Neural progenitor cell (in vitro differentiated cells): ENCODE measurements around the gene GABBR2. TPM values are rescaled to one million over a fixed set of nuclear protein-coding genes. Genes with fewer than 3 reads are reported as not detected.
"Not testable (repeated sequence)": the region's sequence is repeated elsewhere in the genome, so short reads cannot be mapped to it uniquely, and the experiment has no call there.

Experiments used
- DNase-seq: peaks from one replicate; pipeline ENCODE4 v3.0.0-alpha.2; 2016; ENCODE audit warnings: low spot score
- H2AFZ ChIP-seq: fragments of 200-600 bp; sonication (generic); replicated peaks from 2 replicates; pipeline ENCODE4 v1.6.1; 2016; ENCODE audit warnings: antibody characterized with exemption
- H3F3A ChIP-seq: fragments of 200-600 bp; sonication (generic); 2 replicates; pipeline ENCODE4 v1.6.1; 2016; ENCODE audit warnings: antibody characterized with exemption, low read depth
- H3K27ac ChIP-seq: fragments of 200-600 bp; sonication (generic); 2 replicates; pipeline ENCODE4 v1.5.1; 2016; ENCODE audit warnings: mild to moderate bottlenecking
- H3K27me3 ChIP-seq: fragments of 200-600 bp; sonication (generic); 2 replicates; pipeline ENCODE4 v1.6.1; 2016; ENCODE audit warnings: mild to moderate bottlenecking, moderate library complexity
- H3K36me3 ChIP-seq: fragments of 200-600 bp; sonication (generic); 2 replicates; pipeline ENCODE4 v1.5.1; 2016
- H3K4me1 ChIP-seq: fragments of 200-600 bp; sonication (generic); 2 replicates; pipeline ENCODE4 v1.6.1; 2016; ENCODE audit warnings: mixed run types
- H3K4me2 ChIP-seq: fragments of 200-600 bp; sonication (generic); 2 replicates; pipeline ENCODE4 v1.6.1; 2016
- H3K4me3 ChIP-seq: fragments of 200-600 bp; sonication (generic); 2 replicates; pipeline ENCODE4 v1.5.1; 2016
- H3K79me2 ChIP-seq: fragments of 200-600 bp; sonication (generic); 2 replicates; pipeline ENCODE4 v1.6.1; 2016; ENCODE audit warnings: low read depth
- H3K9ac ChIP-seq: fragments of 200-600 bp; sonication (generic); 2 replicates; pipeline ENCODE4 v1.6.1; 2016
- H3K9me3 ChIP-seq: fragments of 200-600 bp; sonication (generic); 2 replicates; pipeline ENCODE4 v1.5.1; 2016; ENCODE audit warnings: low read depth
- H4K20me1 ChIP-seq: fragments of 200-600 bp; sonication (generic); 2 replicates; pipeline ENCODE4 v1.6.1; 2016; ENCODE audit warnings: low read depth
- H3K27ac Mint-ChIP-seq: 3 replicates; pipeline ENCODE4 v1.8.0; 2021; ENCODE audit warnings: mixed read lengths
- H3K27me3 Mint-ChIP-seq: 2 replicates; pipeline ENCODE4 v1.8.0; 2022; ENCODE audit warnings: low read depth, mild to moderate bottlenecking, inconsistent platforms, moderate library complexity, mixed read lengths; ENCODE audit not compliant: insufficient read depth
- H3K36me3 Mint-ChIP-seq: 3 replicates; pipeline ENCODE4 v1.8.0; 2021; ENCODE audit warnings: mixed read lengths
- H3K4me1 Mint-ChIP-seq: 3 replicates; pipeline ENCODE4 v1.8.0; 2021; ENCODE audit warnings: mixed read lengths
- H3K4me3 Mint-ChIP-seq: 3 replicates; pipeline ENCODE4 v1.8.0; 2021; ENCODE audit warnings: mild to moderate bottlenecking, moderate library complexity, mixed read lengths
- H3K9me3 Mint-ChIP-seq: 3 replicates; pipeline ENCODE4 v1.8.0; 2020; ENCODE audit warnings: mixed read lengths
- CTCF ChIP-seq: fragments of 200-600 bp; sonication (generic); IDR thresholded peaks from 2 replicates; pipeline ENCODE4 v1.5.1; 2017; ENCODE audit warnings: antibody characterized with exemption, mild to moderate bottlenecking
- EZH2 ChIP-seq: fragments of 200-600 bp; sonication (generic); IDR thresholded peaks from 2 replicates; pipeline ENCODE4 v1.6.1; 2017; ENCODE audit warnings: antibody characterized with exemption, mild to moderate bottlenecking, moderate library complexity
- EZH2phosphoT487 ChIP-seq: fragments of 200-600 bp; sonication (generic); IDR thresholded peaks from 2 replicates; pipeline ENCODE4 v1.6.1; 2017; ENCODE audit warnings: antibody characterized with exemption
- total RNA-seq: library from RNA; depleted of rRNA; stranded (reverse); fragments of >200 nt; gene quantifications from 2 replicates; pipeline ENCODE4 v1.2.3, GENCODE V29; 2015; ENCODE audit warnings: low replicate concordance

The GABBR2 gene
- total RNA-seq, 1 donor from 2014 or later, result not detected

GRCh38 chr9:98502976-98503325 lies 205.8 kb downstream of the GABBR2 start:
- H3K27me3 Mint-ChIP-seq, result peaks cover 15% of the 10 kb centered on the region
- H3K36me3 Mint-ChIP-seq, result no peaks in the 10 kb centered on the region
- DNase-seq, result no peak
- no peaks in the 10 kb centered on the region for H3K79me2 ChIP-seq
- peaks cover 21% of the 10 kb centered on the region for H3K4me1 Mint-ChIP-seq
- H3K4me3 ChIP-seq, result no peak overlapping the region
- H3K36me3 ChIP-seq, result no peaks in the 10 kb centered on the region
- no peak overlapping the region for H3K27ac ChIP-seq
- TF ChIP-seq EZH2phosphoT487 (no peak), EZH2 (no peak), CTCF (no peak)
- peak overlapping the region; percentile 81 for H3K27ac Mint-ChIP-seq
- no peak overlapping the region for H3K4me3 Mint-ChIP-seq
- no peak overlapping the region for H3K4me2 ChIP-seq
- H3K27me3 ChIP-seq, result no peaks in the 10 kb centered on the region
- no peaks in the 10 kb centered on the region for H3K4me1 ChIP-seq
- H3F3A ChIP-seq, result no peaks in the 10 kb centered on the region
- H2AFZ ChIP-seq, result no peak overlapping the region
- no peaks in the 10 kb centered on the region for H3K9me3 ChIP-seq
- H4K20me1 ChIP-seq, result no peaks in the 10 kb centered on the region
- no peak overlapping the region for H3K9ac ChIP-seq
- peaks cover 12% of the 10 kb centered on the region for H3K9me3 Mint-ChIP-seq

GRCh38 chr9:98502311-98502975 lies 206.3 kb downstream of the GABBR2 start:
- no peak overlapping the region for H3K4me3 Mint-ChIP-seq
- H2AFZ ChIP-seq, result no peak overlapping the region

GRCh38 chr9:98501819-98502218 lies 206.9 kb downstream of the GABBR2 start:
- Mint-ChIP-seq H3K27me3 (peaks cover 15% of the 10 kb centered on the region), H3K36me3 (no peaks in the 10 kb centered on the region), H3K9me3 (peaks cover 1% of the 10 kb centered on the region), H3K27ac (no peak overlapping the region), H3K4me3 (no peak overlapping the region), H3K4me1 (peaks cover 21% of the 10 kb centered on the region)
- Histone ChIP-seq H3K79me2 (no peaks in the 10 kb centered on the region), H2AFZ (no peak overlapping the region), H3K27me3 (no peaks in the 10 kb centered on the region), H3K36me3 (no peaks in the 10 kb centered on the region), H3K4me1 (no peaks in the 10 kb centered on the region), H3K27ac (no peak overlapping the region), H3K9me3 (no peaks in the 10 kb centered on the region), H3K9ac (no peak overlapping the region), H4K20me1 (no peaks in the 10 kb centered on the region), H3F3A (no peaks in the 10 kb centered on the region), H3K4me2 (no peak overlapping the region), H3K4me3 (no peak overlapping the region)
- DNase-seq, result no peak
- TF ChIP-seq CTCF (no peak), EZH2 (no peak), EZH2phosphoT487 (no peak)

More at GRCh38 chr9:98502311-98502975, 206.3 kb downstream of the GABBR2 start:
- Histone ChIP-seq H3K79me2 (no peaks in the 10 kb centered on the region), H3K9ac (no peak overlapping the region), H3K4me3 (no peak overlapping the region), H3K4me1 (no peaks in the 10 kb centered on the region), H3K27me3 (no peaks in the 10 kb centered on the region), H3K4me2 (no peak overlapping the region), H3K9me3 (no peaks in the 10 kb centered on the region), H3F3A (no peaks in the 10 kb centered on the region), H3K36me3 (no peaks in the 10 kb centered on the region), H4K20me1 (no peaks in the 10 kb centered on the region), H3K27ac (no peak overlapping the region)
- DNase-seq, result no peak
- TF ChIP-seq EZH2 (no peak), CTCF (no peak), EZH2phosphoT487 (no peak)
- peaks cover 6% of the 10 kb centered on the region for H3K9me3 Mint-ChIP-seq
- peaks cover 15% of the 10 kb centered on the region for H3K27me3 Mint-ChIP-seq
- peaks cover 21% of the 10 kb centered on the region for H3K4me1 Mint-ChIP-seq
- peak overlapping the region; percentile 81 for H3K27ac Mint-ChIP-seq
- H3K36me3 Mint-ChIP-seq, result no peaks in the 10 kb centered on the region

- H3K9ac ChIP-seq, H3K4me2 ChIP-seq, H2AFZ ChIP-seq, H3K27me3 ChIP-seq, H4K20me1 ChIP-seq, H3K36me3 ChIP-seq, H3K9me3 Mint-ChIP-seq, H3K27ac Mint-ChIP-seq, H3K36me3 Mint-ChIP-seq, H3K27ac ChIP-seq, DNase-seq, H3K79me2 ChIP-seq, H3K9me3 ChIP-seq, H3K4me3 Mint-ChIP-seq, H3K4me3 ChIP-seq, H3F3A ChIP-seq, H3K4me1 ChIP-seq: not testable (repeated sequence)
- peaks cover 17% of the 10 kb centered on the region for H3K27me3 Mint-ChIP-seq
- H3K4me1 Mint-ChIP-seq, result peaks cover 21% of the 10 kb centered on the region
These were observed 207.5 kb downstream of the GABBR2 start for GRCh38 chr9:98501259-98501658.
